Measurements from ENCODE around the gene DCUN1D1. TPM values are rescaled to one million over a fixed set of nuclear protein-coding genes. Genes with fewer than 3 reads are reported as not detected.

The DCUN1D1 gene
- total and polyA plus RNA-seq, 2 of the 8 experiments (the other 6 are each of a cell fraction or from before 2014, with no cell fraction given): 6.8 to 70.3 TPM

GRCh38 chr3:182902236-182902635, 78.1 kb downstream of the DCUN1D1 start:
- Histone ChIP-seq H3K27ac (ENCODE audit: low read depth, low read length) (no peak overlapping the region), H3K27me3 (replicated peaks in 1 of 4; ENCODE audit: control insufficient read depth in 3 of 4, extremely low read depth in 1 of 4, insufficient read depth in 3 of 4, low read length in 3 of 4) (no peaks in the 10 kb centered on the region), H3K56ac (replicated peaks; ENCODE audit: insufficient read length, low read depth, low read length) (no peak overlapping the region), H3K4me2 (ENCODE audit: insufficient read depth in 1 of 2, low read depth in 2 of 2, low read length in 2 of 2) (no peak overlapping the region), H4K91ac (replicated peaks; ENCODE audit: insufficient read length, low read length) (no peak overlapping the region), H3K9ac (replicated peaks in 1 of 4; ENCODE audit: extremely low read depth in 1 of 4, low read depth in 3 of 4, low read length in 3 of 4) (no peak overlapping the region), H3K23me2 (ENCODE audit: low read depth, low read length) (no peaks in the 10 kb centered on the region), H3K4ac (replicated peaks; ENCODE audit: insufficient read length, low read depth, low read length) (no peak overlapping the region), H3K4me1 (replicated peaks in 1 of 4; ENCODE audit: control insufficient read depth in 3 of 4, insufficient read depth in 4 of 4, low read length in 3 of 4) (peaks cover 0 to 3% (median 0%) of the 10 kb centered on the region in 4 experiments; a peak in 1 of 7 replicates), H3K79me1 (ENCODE audit: low read depth, low read length) (no peaks in the 10 kb centered on the region), H2BK15ac (ENCODE audit: low read length) (no peak overlapping the region), H4K20me1 (replicated peaks in 1 of 2; ENCODE audit: control insufficient read depth in 1 of 2, insufficient read depth in 2 of 2, low read length in 2 of 2) (no peaks in the 10 kb centered on the region), H2BK20ac (ENCODE audit: low read length) (no peak overlapping the region), H3K23ac (ENCODE audit: insufficient read length) (no peak overlapping the region), H2BK5ac (ENCODE audit: low read depth, low read length) (no peak overlapping the region), H3K79me2 (ENCODE audit: control insufficient read depth in 1 of 2, insufficient read depth in 2 of 2, low read length in 2 of 2) (no peaks in the 10 kb centered on the region), H3K4me3 (ENCODE audit: extremely low read depth in 1 of 4, insufficient read depth in 2 of 4, low read depth in 3 of 4, low read length in 4 of 4) (no peak overlapping the region), H2AK5ac (ENCODE audit: low read depth, low read length) (no peak overlapping the region), H3K14ac (ENCODE audit: insufficient read length) (no peak overlapping the region), H3K9me3 (ENCODE audit: insufficient read depth in 2 of 2, low read depth in 1 of 2, low read length in 1 of 2) (no peaks in the 10 kb centered on the region), H2AFZ (ENCODE audit: low read length) (no peak overlapping the region), H4K8ac (ENCODE audit: extremely low read depth, insufficient read depth, low read length) (no peak overlapping the region), H2BK120ac (replicated peaks; ENCODE audit: low read depth, low read length) (no peak overlapping the region), H4K5ac (ENCODE audit: insufficient read length, low read depth, low read length) (no peak overlapping the region), H3K36me3 (ENCODE audit: control insufficient read depth in 2 of 4, insufficient read depth in 4 of 4, low read length in 3 of 4) (0 out of 8 replicates have a peak, but pooled peaks cover 0 to 3% (median 0%) of the 10 kb centered on the region in 4 experiments), H2BK12ac (ENCODE audit: low read depth, low read length) (no peak overlapping the region), H3K18ac (ENCODE audit: extremely low read depth, low read length) (no peak overlapping the region)
- ChIA-PET CTCF (ENCODE audit: partially characterized antibody) (interaction anchor here (0.7 to 5.5 kb wide), 4 partner anchors 9 to 34 kb away, joined by 3 to 27 read pairs (median 5); no protein-coding TSS in a partner anchor), POLR2A (ENCODE audit: partially characterized antibody) (no interaction called here)
- no peak for DNase-seq (ENCODE audit: low read depth in 1 of 2, low spot score in 2 of 2)
- WGBS, 2 experiments (ENCODE audit: extremely low coverage in 1 of 2, insufficient coverage in 1 of 2, insufficient read length in 1 of 2, insufficient replicate concordance in 2 of 2, low coverage in 1 of 2, low lambda C conversion rate in 2 of 2, missing lambda C conversion rate in 1 of 2): 90% methylated on average over 5 of the region's 5 CpGs; no CpG with 5 or more reads in 1 of the 2 experiments
- TF ChIP-seq NRF1 (IDR thresholded peaks at IDR 0.05; ENCODE audit: low read depth, low read length): no peak
- no peak for TF ChIP-seq MAFK (IDR thresholded peaks at IDR 0.05; ENCODE audit: low read depth, low read length)
- no peak for TF ChIP-seq E2F6 (IDR thresholded peaks at IDR 0.05)
- TF ChIP-seq RBBP5 (IDR thresholded peaks at IDR 0.05; ENCODE audit: borderline replicate concordance, low read depth, low read length): no peak
- TF ChIP-seq RFX5 (IDR thresholded peaks at IDR 0.05; ENCODE audit: borderline replicate concordance, low read depth, low read length): no peak
- FAIRE-seq: no peak
